ENCODE measurements around the gene SLC40A1.

GRCh38 chr2:189608170-189608569, 27.6 kb upstream of the SLC40A1 start:
- TF ChIP-seq MAX (IDR thresholded peaks at IDR 0.05) (no peak), CTCF (IDR thresholded peaks at IDR 0.05; ENCODE audit: low read depth, low read length, missing input control) (no peak), REST (IDR thresholded peaks at IDR 0.05) (no peak), RAD21 (IDR thresholded peaks at IDR 0.05) (no peak), SP1 (IDR thresholded peaks at IDR 0.05) (no peak), YY1 (IDR thresholded peaks at IDR 0.05) (no peak), TAF1 (conservative IDR thresholded peaks at IDR 0.05) (no peak)
